Kidney tubule cell (primary cell): ENCODE data around the gene ZDHHC23.

Experiments used
- DNase-seq: peaks from one replicate; pipeline ENCODE4 v3.0.0-alpha.2; 2018; ENCODE audit warnings: low spot score

ZDHHC23 gene, protein sequence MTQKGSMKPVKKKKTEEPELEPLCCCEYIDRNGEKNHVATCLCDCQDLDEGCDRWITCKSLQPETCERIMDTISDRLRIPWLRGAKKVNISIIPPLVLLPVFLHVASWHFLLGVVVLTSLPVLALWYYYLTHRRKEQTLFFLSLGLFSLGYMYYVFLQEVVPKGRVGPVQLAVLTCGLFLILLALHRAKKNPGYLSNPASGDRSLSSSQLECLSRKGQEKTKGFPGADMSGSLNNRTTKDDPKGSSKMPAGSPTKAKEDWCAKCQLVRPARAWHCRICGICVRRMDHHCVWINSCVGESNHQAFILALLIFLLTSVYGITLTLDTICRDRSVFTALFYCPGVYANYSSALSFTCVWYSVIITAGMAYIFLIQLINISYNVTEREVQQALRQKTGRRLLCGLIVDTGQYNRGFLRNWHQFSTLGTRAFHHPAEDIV

DNA sequence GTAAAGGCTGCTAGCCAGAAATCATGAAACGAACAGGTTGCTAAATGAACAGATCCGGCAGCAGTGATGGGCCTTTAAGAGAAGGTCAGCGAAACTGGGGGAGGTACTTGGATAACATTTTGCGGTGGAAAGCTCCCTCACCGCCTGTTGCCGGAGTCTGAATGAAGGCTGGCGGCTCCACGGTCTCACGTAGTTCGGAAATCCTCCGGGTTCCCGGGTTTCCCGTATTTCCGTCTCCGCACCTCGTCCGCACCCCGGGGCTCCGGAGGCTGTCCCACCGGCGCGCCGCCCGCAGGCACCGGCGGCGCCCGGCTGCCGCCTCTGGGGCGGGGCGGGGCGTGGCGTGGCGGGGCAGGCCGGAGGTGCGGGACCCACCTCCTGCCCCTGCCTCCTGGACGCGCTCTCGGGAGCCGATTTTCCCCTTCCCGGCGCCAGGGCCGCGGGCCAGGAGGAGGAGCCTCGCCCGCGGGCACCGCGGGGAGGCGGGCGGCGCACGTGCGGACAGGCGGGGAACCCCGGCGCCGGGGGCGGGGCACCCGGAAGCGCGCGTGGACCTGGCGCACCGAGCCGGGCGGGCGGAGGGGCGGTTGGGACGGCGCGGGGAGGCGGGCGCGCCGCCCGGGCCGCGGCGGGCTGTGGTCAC lies at the start of gene ZDHHC23:
Gene ZDHHC23 (plus strand): TSS at position 642 of the 643 bp plus-strand sequence. CDS start 790 bp downstream, outside the sequence.
- DNase-seq, result peak; percentile 81

DNA sequence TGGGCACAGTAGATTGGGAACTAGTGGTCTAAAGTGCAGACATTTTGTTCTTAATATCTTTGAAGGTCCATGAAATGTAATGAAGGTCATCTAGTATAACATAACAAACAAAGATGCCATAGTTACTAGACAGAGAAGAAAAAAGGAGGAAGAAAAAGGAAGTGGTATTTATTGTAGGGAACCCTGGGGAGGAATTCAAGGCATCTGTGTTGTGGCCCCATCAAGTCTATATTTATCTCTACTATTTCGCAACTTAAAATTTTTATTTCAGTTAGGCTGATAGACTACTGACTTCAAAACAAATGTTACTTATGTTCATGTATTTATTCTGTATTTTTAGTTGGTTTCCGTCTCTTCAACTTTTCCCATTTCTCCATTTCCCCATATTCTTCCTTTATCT lies 48.9 kb upstream of the ZDHHC23 start:
- DNase-seq, result peak; percentile 23

DNA sequence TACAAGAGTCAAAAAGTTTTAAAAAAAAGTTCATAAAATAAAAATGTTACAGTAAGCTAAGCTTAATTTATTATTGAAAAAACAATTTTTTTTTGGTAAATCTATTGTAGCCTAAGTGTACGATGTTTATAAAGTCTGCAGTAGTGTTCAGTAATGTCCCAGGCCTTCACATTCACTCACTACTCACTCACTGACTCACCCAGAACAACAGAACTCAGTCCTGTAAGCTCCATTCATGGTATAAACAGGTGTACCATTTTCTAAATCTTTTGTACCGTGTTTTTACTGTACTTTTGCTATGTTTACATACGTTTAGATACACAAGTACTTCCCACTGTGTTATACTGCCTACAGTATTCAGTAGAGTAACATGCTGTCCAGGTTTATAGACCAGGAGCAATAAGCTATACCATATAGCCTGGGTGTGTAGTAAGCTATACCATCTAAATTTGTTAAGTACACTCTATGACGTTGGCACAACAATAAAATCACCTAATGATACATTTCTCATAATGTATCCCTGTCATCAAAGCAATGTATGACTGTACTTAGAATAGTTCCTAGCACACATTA lies 41.2 kb upstream of the ZDHHC23 start:
- no peak for DNase-seq

DNA sequence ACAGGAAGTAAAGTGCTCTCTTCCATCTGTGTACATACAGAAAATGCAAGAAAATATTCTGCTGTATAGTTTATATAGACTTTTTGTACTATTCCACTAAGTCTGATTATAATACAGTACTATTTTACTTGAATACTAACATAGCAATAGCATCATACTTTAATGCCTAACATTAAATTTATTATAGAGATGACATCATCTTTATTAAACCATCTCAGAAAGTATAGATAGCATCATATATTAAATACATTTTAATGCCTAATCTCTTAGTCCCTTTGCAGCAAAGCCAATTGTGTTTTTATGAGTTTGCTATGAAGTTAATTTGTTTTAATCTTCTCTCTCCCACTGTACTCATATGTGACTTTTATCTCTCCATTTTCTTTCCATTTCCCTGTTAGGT lies 39.7 kb upstream of the ZDHHC23 start:
- DNase-seq, result no peak

DNA sequence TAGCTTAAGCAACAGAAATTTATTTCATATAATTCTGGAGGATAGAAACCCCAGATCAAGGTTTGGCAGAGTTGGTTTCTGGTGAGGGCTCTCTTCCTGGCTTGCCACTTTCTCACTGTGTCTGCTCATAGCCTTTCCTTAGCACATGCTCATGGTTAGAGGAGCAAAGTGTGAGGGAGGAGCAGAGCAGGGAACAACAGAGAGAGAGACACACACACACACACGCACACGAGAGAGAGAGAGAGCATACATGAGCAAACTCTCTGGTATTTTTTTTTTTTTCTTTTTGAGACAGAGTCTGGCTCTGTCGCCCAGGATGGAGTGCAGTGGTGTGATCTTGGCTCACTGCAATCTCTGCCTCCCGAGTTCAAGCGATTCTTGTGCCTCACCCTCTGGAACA lies 36.8 kb upstream of the ZDHHC23 start:
- DNase-seq, result no peak

DNA sequence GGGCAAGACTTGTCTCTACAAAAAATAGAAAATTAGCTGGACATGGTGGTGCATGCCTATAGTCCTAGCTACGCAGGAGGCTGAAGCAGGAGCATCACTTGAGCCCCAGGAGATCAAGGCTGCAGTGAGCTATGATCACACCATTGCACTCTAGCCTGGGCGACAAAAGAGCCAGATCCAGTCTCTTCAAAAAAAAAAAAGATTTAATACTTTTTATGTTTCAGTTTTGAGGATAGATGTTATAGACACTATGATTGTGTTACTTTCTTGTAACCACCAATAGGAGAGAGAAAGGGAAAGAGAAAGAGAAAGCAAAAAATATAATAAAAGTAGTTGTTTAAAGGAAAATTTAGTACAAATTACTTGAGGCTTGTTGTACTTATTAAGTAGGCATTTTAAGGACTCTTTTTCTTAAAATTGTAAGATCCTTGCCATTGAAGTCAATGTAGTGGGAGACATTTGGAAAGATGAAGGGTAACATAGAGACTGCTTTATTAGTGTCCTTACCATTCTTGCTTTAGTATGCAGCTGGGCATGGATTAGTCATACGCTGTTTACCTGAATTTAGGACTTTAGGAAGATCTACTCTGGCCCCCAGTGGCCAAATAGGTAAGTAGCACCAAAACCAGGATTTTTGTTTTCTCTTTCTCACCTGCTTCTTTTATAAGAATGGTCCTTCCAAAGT lies 35.1 kb upstream of the ZDHHC23 start:
- DNase-seq, result peak; percentile 82

DNA sequence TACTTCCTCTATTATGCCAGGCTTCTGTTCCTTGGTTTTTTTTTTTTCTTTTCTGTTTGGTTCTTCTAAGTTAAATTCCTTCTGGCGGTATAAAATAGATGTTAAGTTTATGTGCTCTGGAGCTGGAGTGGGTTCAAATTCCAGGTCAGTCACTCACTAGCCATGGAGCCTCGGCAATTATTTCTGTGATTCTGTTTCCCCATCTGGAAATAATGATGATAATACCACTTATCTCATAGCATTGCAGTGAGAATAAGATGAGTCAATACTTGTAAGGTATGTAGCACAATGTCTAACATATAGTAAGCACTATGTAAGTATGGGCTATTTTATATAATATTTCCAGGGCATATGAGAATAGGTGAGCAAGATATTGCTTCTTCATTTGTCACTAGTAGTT lies 33.2 kb upstream of the ZDHHC23 start:
- DNase-seq, result no peak

DNA sequence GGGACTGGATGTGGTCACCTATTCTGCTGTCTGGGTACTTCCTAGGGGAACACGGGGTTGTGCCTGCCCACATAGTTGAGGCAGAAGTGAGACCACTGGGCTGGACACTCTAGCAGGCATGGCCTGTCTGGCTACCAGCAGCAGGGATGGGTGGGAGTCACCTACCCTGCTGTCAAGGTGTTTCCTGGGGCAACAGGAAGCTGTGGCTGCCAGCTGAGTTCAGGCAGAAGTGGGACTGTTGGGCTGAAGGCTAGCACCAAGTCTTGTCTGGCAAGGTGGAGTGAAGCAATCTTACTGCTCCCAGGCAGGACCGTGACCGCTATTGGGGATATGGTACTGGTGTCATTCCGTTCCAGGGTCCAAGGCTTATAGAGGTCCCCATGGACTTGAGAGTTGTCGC lies 20.3 kb upstream of the ZDHHC23 start:
- DNase-seq, result no peak

DNA sequence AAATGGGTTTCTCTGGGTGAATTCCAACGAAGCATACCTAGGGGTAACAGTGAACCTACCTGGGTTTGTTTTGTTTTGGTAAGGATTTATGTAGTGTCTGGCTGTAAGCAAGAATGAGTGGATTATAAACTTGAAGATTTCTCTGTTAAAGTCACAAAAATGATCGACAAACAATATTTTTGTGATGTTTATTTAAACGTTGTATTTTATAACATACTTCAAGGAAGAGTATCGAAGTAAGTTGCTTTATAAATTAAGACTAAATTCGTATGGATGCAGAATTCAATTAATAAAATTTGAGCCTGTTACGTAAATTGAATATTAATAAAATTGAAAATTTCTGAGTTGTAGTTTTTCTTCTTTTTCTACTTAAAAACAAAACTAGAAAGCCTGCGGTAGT lies 982 bp upstream of the ZDHHC23 start:
- no peak for DNase-seq

DNA sequence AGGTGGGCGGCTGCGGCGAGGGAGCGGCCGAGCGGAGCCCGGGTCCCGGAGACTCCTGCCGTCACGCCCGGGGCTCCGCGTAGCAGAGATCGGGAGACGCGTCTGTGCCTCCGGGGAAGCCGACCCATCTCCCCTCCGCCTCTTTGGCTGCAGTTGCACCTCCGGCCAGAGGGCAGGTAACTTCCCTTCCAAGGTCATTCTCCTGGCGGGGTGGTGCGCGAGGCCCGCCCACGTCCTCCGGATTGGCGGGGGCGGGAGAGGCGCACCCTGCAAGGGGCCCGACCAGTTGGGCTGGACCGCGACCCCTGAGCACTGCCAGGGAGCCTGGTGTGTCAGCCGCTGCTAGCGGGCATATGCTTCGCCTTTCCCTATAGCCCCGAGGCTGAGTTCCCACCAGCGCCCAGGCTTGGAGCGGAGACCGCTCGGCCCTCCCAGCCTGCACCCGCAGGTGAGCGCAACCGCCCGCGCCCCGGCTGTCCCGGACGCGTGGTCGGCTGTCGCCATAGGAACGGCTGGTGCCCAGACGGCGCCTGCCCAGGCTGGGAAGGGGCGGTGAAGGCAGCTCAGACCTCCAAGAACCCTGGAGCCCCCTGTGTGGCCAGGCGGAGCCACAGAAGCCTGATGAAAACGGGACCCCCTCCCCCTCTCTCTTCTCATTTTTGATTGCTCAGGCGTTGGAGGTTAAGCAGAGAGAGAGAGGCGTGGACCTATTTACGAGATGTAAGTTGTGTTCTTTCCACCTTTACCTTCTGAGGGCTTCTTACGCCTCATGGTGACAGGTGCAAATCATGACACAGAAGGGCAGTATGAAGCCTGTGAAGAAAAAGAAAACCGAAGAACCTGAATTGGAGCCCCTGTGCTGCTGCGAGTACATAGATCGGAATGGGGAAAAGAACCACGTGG lies 453 bp downstream of the ZDHHC23 start:
- DNase-seq, result peak; percentile 53

DNA sequence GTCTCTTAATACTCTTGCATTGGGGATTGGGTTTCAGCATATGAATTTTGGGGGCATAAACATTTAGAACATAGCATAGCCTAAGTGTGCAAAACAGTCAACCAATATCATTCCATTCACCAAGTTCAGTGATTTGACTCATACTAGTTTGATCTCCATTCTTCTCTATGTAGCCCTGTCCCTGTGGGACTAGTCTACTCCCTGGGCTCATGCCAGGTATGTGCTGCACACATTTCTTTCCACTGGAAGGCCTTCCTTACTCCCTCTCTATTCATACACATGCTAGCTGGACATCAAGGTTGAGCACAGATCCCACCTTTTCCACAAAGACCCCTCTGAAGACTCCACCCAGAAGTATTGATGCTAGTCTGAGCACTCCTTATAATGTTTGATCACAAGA lies 5.1 kb downstream of the ZDHHC23 start:
- DNase-seq, result no peak

DNA sequence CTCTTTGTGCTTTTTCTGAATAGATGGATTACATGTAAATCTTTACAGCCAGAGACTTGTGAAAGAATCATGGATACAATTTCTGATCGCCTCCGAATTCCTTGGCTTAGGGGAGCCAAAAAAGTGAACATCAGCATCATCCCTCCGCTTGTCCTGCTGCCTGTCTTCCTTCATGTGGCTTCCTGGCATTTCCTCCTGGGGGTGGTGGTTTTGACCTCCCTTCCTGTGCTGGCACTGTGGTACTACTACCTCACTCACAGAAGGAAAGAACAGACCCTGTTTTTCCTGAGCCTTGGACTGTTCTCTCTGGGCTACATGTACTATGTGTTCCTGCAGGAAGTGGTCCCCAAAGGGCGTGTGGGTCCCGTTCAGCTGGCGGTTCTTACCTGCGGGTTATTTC lies 5.9 kb downstream of the ZDHHC23 start:
- DNase-seq, result no peak

DNA sequence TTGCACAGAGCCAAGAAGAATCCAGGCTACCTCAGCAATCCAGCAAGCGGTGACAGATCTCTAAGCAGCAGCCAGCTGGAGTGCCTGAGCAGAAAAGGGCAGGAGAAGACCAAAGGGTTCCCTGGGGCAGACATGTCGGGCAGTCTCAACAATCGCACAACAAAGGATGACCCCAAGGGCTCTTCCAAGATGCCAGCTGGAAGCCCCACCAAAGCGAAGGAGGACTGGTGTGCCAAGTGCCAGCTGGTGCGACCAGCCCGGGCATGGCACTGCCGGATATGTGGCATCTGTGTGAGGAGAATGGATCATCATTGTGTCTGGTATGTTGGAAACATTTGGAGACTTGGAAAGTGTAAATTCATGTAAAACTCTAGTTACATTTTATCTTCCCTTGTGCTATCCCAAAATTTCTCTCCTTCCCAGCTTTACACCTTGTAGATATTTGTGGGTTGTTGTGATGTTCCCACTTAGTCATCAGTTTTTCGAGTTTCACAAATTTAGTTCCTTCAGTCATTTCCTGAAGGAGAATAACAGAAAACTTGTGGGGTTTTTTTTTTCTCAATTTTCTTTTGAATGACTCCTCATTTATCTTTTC lies 6.4 kb downstream of the ZDHHC23 start:
- no peak for DNase-seq

DNA sequence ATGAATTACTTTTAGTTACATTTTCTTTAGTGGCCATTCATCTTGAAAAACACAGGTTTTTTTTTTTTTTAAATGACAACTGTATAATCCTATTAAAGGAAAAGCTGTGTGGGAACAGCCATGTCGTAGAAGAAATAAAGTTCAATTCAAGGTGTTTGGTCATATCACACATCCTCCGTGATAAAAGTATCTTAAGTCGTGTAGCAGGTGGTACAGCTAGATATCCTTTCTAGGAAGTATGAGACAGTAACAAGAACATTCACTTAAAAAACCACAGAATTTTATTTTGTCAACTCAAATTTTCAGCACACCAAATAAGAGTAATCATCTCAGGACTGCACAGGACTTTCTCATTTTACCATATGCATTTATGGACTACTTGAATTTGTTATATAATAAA lies 16.1 kb downstream of the ZDHHC23 start:
- DNase-seq, result no peak

DNA sequence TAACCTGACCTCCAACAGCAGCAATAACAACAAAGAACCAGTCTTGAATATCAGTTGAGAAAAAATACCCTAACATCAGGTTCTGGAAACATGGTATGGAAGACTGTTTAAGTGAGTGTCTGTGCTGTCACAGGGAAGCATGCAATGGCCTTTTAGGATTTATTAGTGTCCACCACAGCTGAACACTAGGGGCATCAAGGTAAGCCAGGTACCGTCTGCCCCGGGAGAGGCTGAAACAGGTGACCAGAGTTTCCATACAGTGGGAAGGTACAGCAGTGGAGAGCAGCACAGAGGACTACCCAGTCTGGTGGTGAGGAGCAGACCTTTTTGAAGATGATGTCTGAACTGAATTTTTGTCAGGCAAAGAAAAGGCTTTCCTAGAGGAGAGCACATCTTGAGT lies 18.4 kb downstream of the ZDHHC23 start:
- DNase-seq, result no peak

DNA sequence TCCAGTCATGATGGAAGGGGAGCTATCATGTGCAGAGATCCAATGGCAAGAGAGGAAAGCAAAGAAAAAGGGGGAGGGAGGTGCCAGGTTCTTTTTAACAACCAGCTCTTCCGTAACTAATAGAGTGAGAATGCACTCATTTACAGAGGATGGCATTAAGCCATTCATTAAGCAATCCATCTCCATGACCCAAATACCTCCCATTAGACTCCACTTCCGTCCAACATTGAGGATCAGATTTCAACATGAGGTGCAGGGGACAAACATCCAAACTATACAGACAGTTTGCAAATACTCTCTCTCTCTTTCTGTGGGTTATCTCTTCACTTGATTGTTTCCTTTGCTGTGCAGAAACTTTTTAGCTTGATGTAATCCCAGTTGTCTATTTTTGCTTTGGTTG lies 21.2 kb downstream of the ZDHHC23 start:
- DNase-seq, result no peak

DNA sequence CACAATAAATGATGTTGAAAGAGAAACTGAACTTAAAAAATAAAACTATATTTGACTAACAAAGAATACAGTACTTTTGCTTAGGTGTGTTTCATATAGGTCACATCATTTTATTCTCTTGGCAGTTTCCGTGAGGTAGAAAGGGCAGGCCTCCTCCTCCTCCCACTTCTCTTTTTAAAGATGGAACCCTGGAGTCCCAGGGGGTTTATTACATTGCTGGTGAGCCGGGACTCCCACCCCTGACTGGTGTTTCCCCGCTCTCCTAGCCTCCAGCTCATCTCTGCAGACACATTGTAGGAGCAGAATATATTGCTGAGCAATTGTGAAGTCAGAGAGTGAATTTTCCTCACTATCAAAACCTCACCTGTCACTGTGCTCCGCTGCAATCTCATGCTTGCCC lies 30.0 kb downstream of the ZDHHC23 start:
- DNase-seq, result no peak

DNA sequence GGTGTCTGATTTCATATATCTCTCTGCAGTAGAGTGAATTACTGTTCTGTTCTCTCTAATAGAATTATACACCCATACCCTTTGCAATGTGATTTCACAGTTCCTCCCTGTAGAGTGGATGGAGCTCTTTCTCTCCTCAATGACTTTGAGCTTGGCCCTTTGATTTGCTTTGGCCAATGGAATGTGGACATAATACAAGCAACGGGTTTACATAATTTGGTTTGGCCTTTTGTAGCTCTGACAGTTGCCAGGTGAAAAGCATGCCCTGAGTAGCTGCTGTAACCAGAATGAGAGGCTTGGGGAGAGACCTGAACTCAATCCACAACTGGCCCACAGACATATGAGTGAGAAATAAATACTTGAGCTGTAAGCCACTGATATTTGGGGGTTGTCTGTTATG lies 32.1 kb downstream of the ZDHHC23 start:
- DNase-seq, result no peak

DNA sequence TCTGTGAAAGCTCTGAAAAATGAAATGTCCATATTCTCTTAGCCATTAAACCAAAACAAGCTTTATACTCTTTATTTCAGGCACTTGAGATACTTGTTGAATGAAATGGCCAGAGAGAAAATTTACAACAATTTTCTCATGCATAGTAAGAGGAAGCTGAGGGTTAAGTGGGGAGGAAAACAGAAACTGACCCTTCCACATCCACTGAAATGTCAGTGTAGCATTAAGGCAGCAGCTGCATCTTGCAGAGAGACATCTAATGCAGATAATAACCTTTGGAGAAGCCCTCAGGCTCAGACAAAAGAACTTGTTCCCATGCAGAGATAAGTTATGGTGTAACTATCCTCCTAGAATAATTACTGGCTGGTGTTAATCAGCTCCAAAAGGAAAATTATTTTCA lies 34.0 kb downstream of the ZDHHC23 start:
- DNase-seq, result no peak

DNA sequence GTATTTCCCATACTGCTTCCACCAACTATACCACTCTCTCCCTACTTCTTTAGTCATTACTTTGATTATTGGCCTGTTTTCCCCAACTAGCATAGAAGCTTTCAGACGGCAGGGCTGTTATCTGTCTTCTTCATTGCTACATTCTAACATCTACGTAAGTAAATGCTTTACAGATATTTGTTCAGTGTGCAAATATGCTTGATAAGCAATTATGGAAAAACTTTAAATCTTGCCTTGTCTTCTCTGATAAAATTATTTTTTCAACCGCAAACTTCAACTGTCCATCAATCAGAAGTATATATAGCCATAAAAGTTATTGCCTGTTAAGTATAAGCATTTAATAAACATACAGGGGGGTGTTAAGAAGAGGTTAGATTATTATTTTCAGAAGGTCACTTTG lies 35.7 kb downstream of the ZDHHC23 start:
- no peak for DNase-seq

DNA sequence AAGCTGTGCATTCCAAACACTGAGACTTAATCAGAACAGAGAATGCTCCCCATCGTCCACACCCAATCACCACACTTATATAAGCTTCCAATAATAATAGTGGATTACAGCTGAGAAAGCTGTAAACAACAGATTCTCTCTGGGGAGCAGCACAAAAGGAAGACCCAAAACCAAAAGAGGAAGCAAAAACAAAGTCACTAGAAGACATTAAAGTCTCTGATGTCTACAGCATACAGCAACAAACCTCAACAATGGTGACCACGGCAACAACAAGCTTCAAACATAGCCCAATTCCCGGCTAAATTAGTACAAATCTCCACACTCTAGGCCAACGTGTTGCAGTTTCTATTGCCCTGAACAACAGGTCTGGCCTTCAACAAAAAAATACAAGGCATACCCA lies 37.7 kb downstream of the ZDHHC23 start:
- DNase-seq, result no peak
